ENCODE results near the gene ZNF469.

ZNF469 gene

GRCh38 chr16:88381820-88382451 lies 823 bp upstream of the ZNF469 start:
- H3K27ac ChIP-seq = no peak overlapping the region
- TF ChIP-seq, protein P1, sequence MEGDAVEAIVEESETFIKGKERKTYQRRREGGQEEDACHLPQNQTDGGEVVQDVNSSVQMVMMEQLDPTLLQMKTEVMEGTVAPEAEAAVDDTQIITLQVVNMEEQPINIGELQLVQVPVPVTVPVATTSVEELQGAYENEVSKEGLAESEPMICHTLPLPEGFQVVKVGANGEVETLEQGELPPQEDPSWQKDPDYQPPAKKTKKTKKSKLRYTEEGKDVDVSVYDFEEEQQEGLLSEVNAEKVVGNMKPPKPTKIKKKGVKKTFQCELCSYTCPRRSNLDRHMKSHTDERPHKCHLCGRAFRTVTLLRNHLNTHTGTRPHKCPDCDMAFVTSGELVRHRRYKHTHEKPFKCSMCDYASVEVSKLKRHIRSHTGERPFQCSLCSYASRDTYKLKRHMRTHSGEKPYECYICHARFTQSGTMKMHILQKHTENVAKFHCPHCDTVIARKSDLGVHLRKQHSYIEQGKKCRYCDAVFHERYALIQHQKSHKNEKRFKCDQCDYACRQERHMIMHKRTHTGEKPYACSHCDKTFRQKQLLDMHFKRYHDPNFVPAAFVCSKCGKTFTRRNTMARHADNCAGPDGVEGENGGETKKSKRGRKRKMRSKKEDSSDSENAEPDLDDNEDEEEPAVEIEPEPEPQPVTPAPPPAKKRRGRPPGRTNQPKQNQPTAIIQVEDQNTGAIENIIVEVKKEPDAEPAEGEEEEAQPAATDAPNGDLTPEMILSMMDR (conservative IDR thresholded peaks at IDR 0.05) = no peak
- no peak for TF ChIP-seq ZFX (IDR thresholded peaks at IDR 0.05)

GRCh38 chr16:88383401-88384221 lies 852 bp downstream of the ZNF469 start:
- H3K27ac ChIP-seq = no peak overlapping the region
- TF ChIP-seq ZFX (IDR thresholded peaks at IDR 0.05) = no peak
- TF ChIP-seq, protein P1 (conservative IDR thresholded peaks at IDR 0.05) = no peak; the same call in 1 of the 2 replicates

- no peak overlapping the region for H3K27ac ChIP-seq
- TF ChIP-seq, protein P1 (conservative IDR thresholded peaks at IDR 0.05) = no peak
- TF ChIP-seq ZFX (IDR thresholded peaks at IDR 0.05) = no peak
Observed at GRCh38 chr16:88384222-88385111, 1.7 kb downstream of the ZNF469 start.

DNA sequence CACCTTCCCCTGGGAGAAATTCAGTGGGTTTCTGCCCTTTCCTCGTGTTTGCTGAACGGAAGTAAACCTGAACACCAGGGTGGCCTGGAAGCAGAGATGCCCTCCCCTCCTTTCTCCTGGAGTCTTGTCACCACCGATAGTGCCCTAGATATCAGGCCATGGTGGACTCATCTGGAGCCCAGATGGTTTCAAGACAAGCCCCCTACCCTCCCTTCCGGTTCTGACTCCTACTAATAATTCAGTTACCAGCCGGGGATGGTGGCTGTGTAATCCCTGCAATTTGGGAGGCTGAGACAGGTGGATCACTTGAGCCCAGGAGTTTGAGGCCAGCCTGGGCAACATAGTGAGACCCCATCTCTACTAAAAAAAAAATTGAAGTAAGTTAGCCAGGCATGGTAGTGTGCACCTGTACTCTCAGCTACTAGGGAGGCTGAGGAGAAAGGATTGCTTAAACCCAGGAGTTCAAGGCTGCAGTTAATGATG lies 2.4 kb downstream of the ZNF469 start:
- no peak overlapping the region for H3K27ac ChIP-seq
- TF ChIP-seq ZFX (IDR thresholded peaks at IDR 0.05) = no peak
- TF ChIP-seq, protein P1 (conservative IDR thresholded peaks at IDR 0.05) = no peak

DNA sequence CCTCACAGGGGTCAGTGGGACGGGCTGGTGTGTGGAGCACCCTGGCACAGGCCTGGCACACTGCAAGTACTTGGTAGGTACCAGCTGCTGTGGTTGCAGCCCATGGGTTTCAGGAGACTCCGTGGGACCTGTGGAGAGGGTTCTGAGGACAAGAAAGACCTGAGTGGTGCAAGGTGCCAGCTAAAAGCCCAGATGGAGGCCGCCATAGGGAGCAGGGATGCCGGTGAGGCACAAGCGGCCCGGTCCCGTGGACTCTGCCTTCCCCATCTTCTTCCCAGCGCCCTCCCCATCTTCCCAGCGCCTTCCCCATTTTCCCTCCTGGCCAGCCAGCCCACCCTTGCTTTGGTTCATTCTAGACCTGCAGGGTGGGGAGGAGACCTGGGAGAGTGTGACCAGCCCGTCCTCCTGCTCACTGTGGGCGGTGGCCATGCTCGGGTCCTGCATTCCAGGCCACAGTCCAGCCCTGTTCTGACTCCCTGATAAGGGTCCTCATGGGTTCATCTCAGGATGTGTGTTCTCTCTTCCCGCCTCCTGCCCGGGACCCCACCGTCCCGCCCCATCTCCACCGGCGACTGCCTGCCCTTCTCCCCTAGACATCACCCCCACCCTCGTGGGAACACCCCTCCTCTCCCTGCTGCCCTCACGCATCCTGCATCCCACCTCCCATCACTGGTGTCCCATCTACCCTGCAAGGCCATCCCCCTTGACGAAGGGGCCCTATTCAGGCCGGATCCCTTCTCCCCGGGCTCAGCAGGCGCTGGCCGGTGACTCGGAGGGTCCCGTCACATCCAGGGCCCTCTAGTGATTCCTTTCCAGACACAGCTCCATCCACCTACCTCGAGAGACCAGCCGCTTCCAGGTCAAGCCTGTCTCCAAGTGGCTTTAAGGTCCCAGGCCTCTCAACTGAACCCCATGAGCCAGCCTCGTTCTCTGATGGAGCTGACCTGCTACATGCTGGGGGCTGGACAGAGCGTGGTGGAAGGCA lies 3.4 kb downstream of the ZNF469 start:
- TF ChIP-seq, protein P1 (conservative IDR thresholded peaks at IDR 0.05) = no peak
- TF ChIP-seq ZFX (IDR thresholded peaks at IDR 0.05) = no peak
- H3K27ac ChIP-seq = no peak overlapping the region

- TF ChIP-seq ZFX (IDR thresholded peaks at IDR 0.05) = no peak
- TF ChIP-seq, protein P1 (conservative IDR thresholded peaks at IDR 0.05) = no peak
- peak overlapping the region; percentile 63; the same call in 1 of the 2 replicates for H3K27ac ChIP-seq
Observed at GRCh38 chr16:88387180-88387765, 4.5 kb downstream of the ZNF469 start.

Data from C4-2B (cell line).